ENCODE measurements around the gene APOBEC3A.
"Not testable (repeated sequence)": the region's sequence is repeated elsewhere in the genome, so short reads cannot be mapped to it uniquely, and the experiment has no call there.

APOBEC3A gene

DNA sequence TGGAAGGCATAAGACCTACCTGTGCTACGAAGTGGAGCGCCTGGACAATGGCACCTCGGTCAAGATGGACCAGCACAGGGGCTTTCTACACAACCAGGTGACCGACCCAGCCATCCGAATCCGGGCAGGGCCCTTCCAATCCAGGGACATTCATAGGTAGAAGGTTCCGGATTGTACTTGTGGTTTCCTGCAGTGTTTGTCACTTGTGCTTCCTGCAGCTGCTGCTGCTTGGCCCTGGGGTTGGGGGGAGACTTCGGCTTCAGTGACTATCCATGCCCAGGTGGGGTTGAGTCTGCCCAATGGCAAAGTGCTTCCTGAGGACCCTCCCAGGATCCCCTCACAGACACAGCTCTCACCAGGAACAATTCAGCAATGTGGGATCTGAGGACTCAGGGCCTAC, 2.2 kb downstream of the APOBEC3A start:
- DNase-seq (ENCODE audit: low read depth), result no peak

DNA sequence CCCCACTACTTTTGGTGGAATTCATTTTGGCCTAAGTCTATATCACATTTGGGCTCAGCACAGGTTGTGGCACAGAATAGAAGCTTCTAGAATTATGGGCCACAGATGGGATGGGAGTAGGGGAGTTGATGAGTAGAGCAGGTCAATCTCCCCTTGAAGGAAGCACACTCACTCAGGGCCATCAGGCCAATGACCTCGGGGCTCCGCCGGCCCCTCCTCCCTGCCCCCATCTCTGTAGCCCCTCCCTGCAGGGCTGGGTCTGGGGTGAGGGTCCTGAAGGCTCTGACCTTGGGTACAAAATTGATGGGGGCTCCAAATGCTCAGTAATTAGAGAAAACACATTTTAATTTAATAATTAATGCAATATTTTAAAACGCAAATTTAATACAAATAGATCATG, 3.3 kb downstream of the APOBEC3A start:
- not testable (repeated sequence) for DNase-seq (ENCODE audit: low read depth)

DNA sequence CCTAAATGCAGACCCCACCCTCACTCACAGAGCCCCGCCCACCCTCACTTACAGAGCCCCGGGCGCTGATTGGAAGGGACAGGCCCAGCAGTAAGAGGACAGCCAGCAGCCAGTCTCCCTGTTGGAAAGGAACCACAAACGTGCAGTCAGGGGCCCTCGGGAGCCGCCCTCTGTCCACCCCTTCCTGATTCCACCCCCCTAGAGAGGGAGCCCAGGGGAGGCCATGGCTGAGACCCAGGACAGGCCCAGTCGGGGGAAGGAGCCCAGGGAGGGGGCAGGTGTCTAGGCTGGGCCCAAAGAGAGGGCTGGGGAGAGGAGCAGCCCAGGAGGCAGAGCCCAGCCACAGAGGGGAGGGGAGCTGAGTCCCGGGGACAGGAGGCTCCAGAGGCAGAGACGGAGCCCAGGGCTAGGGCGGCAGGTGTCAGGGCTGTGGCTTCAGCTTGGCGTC, 5.9 kb downstream of the APOBEC3A start:
- not testable (repeated sequence) for DNase-seq (ENCODE audit: low read depth)

DNA sequence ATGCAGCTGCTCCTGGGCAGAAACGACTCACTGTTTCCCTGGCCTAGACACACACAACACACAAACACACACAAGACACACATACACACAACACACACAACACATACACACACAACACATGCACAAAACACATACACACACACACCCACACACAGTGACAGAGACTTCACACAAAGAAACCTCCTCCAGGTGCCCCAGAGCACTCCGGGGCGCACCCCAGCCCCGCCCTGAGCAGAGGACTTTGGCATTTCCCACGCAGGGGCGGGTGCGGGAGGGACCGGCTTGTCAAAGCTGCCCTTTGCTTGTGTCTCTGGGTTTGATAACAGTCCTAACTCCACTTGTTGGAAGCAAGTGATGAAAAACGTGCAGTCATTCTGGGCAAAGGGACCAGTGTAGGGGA, 6.5 kb downstream of the APOBEC3A start:
- no peak for DNase-seq (ENCODE audit: low read depth)

DNA sequence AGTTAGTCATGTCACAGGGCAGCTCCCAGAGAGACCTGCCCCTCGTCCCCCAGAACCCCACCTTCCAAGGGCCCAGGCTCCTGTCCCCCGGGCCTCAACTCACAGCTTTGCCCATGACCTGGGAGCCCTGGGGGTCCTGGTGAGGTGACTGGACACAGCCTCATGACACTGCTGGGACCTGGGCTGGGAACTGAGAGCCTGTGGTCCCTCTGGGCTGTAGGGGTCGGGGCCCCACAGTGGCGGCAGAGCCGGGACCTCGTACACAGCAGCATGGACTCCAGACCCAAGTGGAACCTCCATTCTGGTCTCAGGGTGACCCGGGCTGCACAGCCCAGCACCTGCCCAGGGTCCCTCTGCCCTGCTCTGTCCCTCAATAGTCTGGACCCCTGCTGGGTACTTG, 6.9 kb downstream of the APOBEC3A start:
- DNase-seq (ENCODE audit: low read depth), result no peak

DNA sequence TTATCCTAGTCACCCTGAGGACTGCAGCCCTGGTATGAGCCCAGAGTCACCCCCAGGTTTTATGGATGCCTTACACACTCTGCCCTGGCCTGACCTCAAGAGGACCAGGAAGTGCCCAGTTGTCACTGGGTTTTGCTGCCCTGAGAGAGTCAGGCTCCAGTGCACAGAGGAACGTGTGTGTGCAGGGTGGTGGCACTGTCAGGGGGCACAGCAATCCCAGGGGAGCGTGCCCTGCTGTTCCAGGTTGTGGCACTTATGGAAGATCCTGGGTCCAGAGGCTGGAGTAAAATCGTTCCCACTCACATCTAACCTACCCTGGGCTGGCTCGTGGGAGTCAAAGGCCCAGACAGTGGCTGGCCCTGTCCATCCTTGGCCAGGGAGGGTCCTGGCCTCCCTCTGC, 7.6 kb downstream of the APOBEC3A start:
- DNase-seq (ENCODE audit: low read depth), result no peak

DNA sequence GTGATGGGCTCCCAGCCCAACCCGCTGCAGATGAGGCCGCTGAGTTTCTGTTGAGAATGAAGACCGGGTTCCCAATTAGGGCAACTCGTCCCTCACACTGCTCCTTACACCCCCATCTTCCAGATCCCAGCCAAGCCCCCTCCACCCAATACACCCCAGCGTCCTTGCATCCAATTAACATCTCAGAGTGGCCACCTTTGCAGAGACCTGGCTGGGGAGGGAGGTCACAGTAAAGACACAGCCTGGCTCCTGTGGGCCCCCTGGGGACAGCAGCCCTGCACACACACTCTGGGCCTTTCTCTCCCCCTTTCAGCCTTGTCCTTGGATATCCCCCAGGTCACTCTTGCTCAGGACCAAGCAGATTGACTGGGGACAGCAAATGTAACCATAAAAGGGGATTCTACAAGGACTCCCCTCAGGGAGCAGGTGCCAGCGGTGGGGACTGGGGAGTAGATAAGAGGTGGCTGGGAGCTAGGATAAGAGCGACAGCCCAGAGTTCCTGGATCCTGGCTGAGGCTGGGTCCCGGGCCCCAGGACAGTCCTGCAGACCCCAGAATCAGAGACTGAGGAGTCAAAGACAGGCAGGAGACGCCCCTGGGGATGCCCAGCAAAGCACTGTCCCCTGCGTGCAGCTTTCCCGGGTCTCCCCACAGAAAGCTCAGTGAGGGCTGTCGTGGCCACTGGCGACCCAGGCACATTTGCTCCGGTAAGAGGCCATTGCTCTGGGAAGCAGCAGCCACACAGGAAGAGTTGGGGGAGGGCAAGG, 8.4 kb downstream of the APOBEC3A start:
- DNase-seq (ENCODE audit: low read depth), result no peak

DNA sequence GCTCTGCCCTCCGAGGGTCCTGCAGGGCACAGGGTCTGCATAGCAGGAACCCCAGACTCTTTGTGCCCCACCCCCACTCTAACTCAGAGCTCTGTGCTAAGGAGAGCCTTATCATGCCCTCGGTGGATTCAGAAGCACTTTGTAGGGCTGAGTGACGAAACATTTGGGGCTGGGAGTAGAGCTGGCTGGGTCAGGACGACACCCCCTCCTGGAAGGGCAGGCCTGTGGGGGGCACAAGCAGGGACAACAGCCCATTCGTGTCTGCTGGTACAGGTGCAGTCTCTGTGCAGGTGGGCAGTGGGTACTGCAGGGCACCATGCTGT, 8.9 kb downstream of the APOBEC3A start:
- DNase-seq (ENCODE audit: low read depth), result no peak

DNA sequence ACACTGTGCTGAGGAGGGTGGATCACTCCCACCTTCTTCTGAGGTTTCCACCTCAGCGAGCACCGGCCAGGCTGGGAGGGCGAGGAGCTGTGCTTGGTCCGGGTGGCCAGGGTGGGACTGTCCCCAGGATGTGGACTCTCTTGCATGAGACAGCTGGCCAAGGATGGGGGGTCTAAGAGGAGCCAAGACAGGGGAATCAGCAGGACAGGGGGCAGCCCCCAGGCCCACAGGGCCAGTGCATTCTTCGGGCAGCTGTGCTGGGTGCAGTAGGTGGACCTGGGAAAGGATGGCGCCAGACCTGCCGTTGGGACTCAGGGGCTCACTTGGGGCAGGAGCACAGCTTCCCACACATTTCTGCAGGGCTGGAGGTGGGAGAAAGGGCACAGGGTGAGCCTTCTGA, 9.5 kb downstream of the APOBEC3A start:
- no peak for DNase-seq (ENCODE audit: low read depth)

DNA sequence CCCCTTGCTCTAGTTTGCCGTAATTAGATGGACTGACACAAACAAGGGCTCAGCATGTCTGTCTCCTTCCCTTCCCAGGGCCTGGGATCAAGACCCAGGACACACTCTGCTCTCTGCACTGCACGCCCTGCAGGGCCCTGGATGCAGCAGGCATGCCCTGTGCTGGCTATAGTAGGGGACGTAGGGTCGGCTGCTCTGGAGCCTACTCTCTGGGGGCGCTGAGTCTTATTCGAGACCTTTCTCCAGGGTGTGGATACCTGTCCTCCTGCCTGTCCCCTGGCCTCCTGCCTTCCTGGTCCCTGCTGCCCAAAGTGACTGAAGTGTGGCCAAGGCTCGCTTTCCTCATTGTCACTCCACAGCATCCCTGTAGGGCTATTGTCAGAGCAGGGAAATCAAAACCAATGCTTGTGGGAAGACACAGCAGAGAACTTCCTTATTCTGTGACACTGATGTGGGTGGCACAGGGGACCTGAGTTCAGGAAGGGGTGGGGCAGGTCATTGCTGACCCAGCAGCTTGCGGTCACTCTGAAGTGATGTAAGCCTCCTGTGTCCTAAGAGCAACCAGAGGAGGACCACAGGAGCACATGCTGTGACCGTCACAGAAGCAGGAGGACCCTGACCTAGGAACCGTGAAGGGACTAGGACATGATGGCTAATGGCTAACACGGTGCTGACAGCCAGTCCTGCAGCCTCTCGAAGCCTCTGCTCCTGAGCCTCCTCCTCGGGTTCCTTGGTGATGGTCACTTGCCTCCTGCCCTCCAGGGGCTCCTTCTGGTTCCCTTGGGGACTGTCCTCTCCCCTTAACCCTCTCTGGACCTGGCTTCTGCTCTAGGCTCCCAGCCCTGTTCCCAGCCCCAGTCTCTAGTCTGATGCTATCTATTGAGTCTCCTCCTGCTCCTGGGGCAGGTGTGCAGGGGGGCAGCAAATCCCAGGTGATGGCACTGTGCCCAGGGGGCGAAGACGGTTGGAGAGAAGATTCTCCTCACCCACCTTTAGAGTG, 10.3 kb downstream of the APOBEC3A start:
- no peak for DNase-seq (ENCODE audit: low read depth)

DNA sequence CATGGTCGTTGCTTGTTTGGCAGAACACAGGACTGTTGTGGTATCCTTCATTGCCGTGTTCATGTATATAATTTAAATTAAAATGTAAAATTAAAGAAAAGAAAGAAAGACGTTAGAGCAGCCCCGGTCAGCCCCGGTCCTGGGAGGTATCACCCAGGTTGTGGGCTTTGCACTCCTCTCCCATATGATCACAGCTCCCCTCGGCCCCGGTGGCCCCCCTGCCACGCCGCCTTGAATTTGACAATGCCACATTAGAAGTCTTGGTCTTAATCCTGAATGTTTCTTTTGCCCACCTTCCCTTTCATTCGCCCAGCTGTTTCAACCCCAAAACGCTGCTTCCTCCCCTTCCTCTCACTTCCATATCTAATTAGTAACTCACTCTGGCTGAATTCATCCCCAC, 11.4 kb downstream of the APOBEC3A start:
- DNase-seq (ENCODE audit: low read depth), result no peak

DNA sequence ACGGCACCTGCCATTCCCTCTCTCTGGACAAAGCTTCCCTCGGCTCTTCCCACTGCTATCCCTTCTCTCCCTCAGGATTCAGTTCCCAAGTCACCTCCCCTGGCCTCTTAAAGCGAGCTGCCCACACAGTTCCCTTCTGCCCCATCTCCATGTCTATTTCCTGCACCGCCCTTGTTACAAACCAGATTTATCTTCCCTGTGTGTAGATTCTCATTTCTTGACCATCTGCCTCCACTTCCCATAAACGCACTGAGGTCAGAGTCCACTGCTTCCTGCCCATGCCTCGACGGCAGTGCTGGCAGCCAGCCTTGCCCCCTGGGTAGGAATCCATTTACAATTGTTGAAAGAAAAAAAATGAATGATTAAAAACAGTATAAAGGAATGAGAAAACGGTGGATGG, 13.1 kb downstream of the APOBEC3A start:
- no peak for DNase-seq (ENCODE audit: low read depth)

DNA sequence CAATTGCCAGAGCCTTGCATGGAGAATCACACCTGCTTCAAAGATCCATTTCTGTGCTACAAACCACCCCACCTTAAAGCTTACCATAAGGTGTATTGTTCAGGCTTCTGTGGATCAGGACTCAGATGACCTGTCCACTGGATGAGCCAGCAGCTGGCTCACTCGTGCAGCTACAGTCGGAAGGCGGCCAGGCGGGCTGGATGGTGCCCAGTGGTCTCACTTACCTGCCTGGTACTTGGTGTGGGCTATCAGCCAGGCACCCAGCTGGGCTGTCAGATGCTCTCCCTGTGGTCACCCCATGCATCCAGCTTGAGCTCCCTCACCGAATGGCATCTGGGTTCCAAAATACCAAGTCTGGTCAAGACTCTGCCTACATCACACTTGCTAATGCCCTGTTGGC, 13.8 kb downstream of the APOBEC3A start:
- no peak for DNase-seq (ENCODE audit: low read depth)

DNA sequence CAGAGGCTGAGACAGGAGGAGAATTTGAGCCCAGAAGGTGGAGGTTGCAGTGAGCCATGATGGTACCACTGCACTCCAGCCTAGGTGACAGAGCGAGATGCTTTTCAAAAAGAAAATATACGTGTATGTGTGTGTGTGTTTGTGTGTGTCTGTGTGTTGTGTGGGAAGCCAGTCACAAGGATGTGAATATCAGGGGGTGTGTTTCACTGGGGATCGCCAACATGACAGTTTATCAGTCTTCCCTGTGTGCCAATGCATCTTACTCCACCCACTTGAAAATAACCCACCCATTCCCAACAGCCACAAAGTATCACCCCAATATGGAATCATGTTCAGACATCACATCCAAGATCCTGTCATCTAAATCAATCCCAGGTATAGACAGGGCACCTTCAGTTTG, 14.4 kb downstream of the APOBEC3A start:
- DNase-seq (ENCODE audit: low read depth), result no peak

DNA sequence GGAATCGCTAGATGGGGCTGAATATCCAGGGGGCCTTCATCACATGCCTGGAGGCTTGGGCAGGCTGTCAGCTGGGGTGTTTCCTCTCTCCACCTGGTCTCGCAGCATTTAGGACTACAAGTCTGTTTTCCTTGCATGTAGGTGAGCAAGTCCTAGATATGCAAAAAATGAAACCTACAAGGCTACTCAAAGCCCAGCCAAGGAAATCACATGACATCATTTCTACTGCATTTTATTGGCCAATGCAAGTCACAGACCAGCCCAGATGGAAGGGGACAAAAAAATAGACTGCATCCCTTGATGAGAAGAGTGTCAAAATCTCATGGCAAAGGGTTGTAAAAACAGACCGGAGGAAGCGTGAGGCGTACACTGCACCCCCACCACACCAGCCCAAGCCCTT, 15.1 kb downstream of the APOBEC3A start:
- no peak for DNase-seq (ENCODE audit: low read depth)

DNA sequence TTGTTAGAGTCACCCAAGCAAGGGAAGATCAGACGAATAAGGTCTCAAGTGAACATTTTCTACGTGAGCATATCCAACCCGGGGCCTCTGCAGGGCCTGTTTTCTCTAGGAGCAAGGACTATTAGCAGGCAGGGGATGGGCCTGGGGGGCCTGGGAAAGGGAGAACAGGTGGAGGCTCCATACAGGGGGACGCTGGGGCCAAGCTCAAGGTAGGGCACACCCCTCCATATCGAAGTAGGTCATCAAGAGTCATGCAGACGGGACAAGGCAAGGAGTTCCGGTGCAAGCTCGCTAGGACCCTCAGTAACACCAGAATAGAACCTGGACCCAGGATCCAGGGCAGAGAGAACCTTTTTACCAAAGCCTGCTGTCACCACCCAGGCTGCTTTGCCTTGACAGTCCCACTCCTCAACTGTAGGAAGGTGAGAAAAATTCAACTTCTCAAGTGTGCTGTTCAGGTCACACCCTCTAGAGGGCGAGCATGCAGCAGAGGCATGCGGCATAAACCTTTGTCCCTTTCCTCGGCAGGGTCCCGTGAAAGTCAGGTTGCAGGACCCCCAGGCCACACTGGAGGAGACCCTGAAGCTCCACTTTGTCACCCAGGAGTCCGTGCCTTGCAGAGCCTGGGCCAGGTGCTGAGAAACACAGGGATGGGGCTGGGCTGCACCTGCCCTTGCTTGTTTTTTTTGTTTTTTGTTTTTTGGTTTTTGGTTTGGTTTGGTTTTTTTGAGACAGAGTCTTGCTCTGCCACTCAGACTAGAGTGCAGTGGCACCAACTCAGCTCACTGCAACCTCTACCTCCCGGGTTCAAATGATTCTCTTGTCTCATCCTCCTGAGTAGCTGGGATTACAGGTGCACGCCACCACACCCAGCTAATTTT, 16.1 kb downstream of the APOBEC3A start:
- DNase-seq (ENCODE audit: low read depth), result peak; percentile 19

DNA sequence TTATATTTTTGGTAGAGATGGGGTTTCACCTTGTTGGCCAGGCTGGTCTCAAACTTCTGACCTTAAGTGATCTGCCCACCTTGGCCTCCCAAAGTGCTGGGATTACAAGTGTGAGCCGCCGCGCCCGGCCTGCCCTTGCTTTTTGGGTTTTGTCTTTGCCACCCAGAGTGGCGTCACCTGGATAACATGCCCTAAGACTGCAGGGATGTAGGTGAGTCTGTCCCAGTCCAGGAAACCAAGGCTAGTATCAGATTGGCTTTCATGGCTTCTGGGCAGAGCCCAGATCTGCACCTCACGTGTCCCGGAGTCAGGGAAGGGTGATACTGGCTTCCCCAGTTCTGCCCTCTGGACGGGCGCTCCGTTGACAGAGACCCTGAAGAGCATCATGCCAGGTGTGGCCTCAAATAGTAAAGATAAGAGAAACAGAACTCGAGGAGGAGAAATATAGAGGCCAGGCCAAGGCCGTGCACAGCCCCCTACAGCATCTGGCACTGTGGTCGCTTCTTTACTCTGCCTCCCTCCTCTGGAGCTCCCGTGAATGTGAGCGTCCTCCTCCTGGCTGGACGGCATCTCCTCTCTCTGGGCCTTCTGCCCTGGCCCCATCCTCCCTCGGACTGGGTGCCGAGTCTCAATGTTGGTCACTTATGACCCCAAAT, 16.9 kb downstream of the APOBEC3A start:
- no peak for DNase-seq (ENCODE audit: low read depth)

DNA sequence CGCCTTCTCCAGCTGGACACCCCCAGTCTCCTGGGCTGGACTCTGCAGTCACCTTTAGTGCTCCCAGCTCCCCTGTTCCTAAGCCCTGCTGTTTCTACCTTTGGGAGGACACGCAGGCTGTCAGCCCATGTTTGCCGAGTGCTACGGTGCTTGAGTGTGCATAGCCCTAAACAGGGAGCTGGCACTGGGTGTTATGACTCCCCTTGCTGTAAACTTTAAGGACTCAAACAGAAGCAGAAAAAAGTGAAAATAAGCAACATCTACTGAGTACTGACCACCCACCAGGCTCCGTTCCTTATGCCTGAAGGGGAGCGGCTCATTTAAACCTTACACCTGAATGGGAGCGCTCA, 17.4 kb downstream of the APOBEC3A start:
- no peak for DNase-seq (ENCODE audit: low read depth)

DNA sequence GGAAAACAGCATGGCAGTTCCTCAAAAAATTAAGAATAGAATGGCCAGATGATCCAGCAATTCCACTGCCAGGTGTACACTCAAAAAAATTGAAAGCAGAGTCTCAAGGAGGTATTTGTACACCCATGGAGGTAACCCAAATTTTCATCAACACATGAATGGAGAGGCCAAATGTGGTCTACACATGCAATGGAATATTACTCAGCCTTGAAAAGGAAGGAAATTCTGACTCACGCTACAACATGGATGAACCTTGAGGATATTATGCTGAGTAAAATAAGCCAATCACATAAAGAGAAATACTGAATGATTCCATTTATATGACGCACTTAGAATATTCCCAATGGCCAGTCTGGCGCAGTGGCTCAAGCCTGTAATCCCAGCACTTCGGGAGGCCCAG, 19.9 kb downstream of the APOBEC3A start:
- DNase-seq (ENCODE audit: low read depth), result not testable (repeated sequence)

DNA sequence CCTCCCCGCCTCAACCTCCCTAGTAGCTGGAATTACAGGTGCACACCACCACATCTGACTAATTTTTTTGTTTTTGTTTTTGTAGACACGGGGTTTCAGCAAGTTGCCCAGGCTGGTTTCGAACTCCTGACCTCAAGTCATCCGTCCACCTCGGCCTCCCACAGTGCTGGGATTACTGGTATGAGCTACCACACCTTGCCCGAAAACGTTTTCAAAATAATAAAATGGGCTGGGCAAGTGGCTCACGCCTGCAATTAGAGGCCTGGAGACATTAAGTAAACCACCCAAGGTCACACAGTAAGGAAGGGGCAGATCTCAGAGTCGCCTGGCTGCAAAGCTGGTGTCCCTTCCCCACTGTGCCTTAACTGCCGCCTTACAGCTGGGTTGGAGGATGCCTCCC, 23.2 kb downstream of the APOBEC3A start:
- not testable (repeated sequence) for DNase-seq (ENCODE audit: low read depth)

All from activated T-helper 1 cell treated with Interleukin-2 at 50 U/mL for 16 hours (primary cell).